ENCODE results near the gene PPP1R18. TPM values are rescaled to one million over a fixed set of nuclear protein-coding genes. Genes with fewer than 3 reads are reported as not detected.
A peak's percentile ranks its signal among the peaks of the same experiment; 100 is the strongest.

Gene PPP1R18
- total and polyA plus RNA-seq, 9 of the 15 experiments (the other 6 are each of a cell fraction or from before 2014, with no cell fraction given) = 12.0 to 99.2 (median 42.6) TPM

GRCh38 chr6:30684386-30685156, 1.9 kb downstream of the PPP1R18 start:
- 7% methylated on average over 17 of the region's 21 CpGs for WGBS (ENCODE audit: insufficient coverage, low coverage, missing lambda C conversion rate)
- Histone ChIP-seq H4K20me1 (replicated peaks; ENCODE audit: control insufficient read depth, insufficient read depth, low read length) (no peaks in the 10 kb centered on the region; the same call in 1 of the 2 replicates), H3K4me3 (peak overlapping the region; percentile 81), H3K27me3 (ENCODE audit: control insufficient read depth in 2 of 2, insufficient read depth in 2 of 2, low read length in 2 of 2) (no peaks in the 10 kb centered on the region), H3K9me3 (replicated peaks; ENCODE audit: control insufficient read depth, insufficient read depth, low read depth, low read length) (no peaks in the 10 kb centered on the region), H3K9ac (ENCODE audit: insufficient read depth in 1 of 2, low read depth in 2 of 2, low read length in 2 of 2) (peak overlapping the region; percentile 84 to 95), H3K79me2 (ENCODE audit: control insufficient read depth, insufficient read depth, low read length) (peaks cover 95% of the 10 kb centered on the region), H3K27ac (ENCODE audit: extremely low read depth, low read depth, low read length) (peak overlapping the region; percentile 88), H2AFZ (ENCODE audit: low read depth, low read length) (peak overlapping the region; percentile 35), H3K4me2 (ENCODE audit: insufficient read depth, low read length) (peak overlapping the region; percentile 97), H3K36me3 (ENCODE audit: control insufficient read depth, insufficient read depth, low read length) (peaks cover 25% of the 10 kb centered on the region), H3K4me1 (replicated peaks in 1 of 2; ENCODE audit: control insufficient read depth in 2 of 2, insufficient read depth in 2 of 2, low read length in 2 of 2) (peaks cover 54 to 91% of the 10 kb centered on the region in 2 experiments), H3K9me1 (ENCODE audit: control insufficient read depth, insufficient read depth, low read length) (no peaks in the 10 kb centered on the region)
- no TSS peak for BruUV-seq (replicated peaks)
- ChIA-PET CTCF (ENCODE audit: low intra/inter-chr PET ratio) (interaction anchor here (0.6 to 1.5 kb wide), 2 partner anchors 38 to 201 kb away, joined by 3 to 4 read pairs; no protein-coding TSS in a partner anchor), POLR2A (interaction anchor here (0.6 to 7.0 kb wide), 10 partner anchors 9 to 474 kb away, joined by 3 to 118 read pairs (median 3); partner anchors contain the start of genes MDC1, TCF19 and TUBB)
- intact Hi-C loops (cut with micrococcal nuclease) (loop anchor here (5.0 to 10.0 kb wide), 2 partner anchors 130 to 403 kb away; no protein-coding TSS in a partner anchor), in situ Hi-C loops (cut with MboI) (no loop called here)
- ATAC-seq (peak; percentile 21), FAIRE-seq (no peak), DNase-seq (ENCODE audit: extremely low read depth in 1 of 4, low spot score in 3 of 4) (peak; percentile 54 to 84 (median 66))
- TF ChIP-seq ZNF347 (CRISPR knock-in tag; IDR thresholded peaks at IDR 0.05; ENCODE audit: low read depth) = no peak
- no peak for TF ChIP-seq RAD51 (IDR thresholded peaks at IDR 0.05; ENCODE audit: borderline replicate concordance, low read depth)
- peak; percentile 20 for TF ChIP-seq RBBP5 (IDR thresholded peaks at IDR 0.05; ENCODE audit: borderline replicate concordance, insufficient read depth, low read length, poor library complexity, severe bottlenecking)
- peak in 1 of 2 experiments; percentile 46; a peak in 1 of 4 replicates for TF ChIP-seq TEAD1 (CRISPR knock-in tag; IDR thresholded peaks at IDR 0.05)
- 0 out of 2 replicates have a peak, but pooled peaks have one; percentile 9 for TF ChIP-seq ETS1 (conservative IDR thresholded peaks at IDR 0.05; ENCODE audit: control insufficient read depth, low read depth, low read length)
- peak; percentile 8 for TF ChIP-seq KDM5B (IDR thresholded peaks at IDR 0.05; ENCODE audit: insufficient replicate concordance, low read depth, low read length)
- no peak; the same call in 1 of the 2 replicates for TF ChIP-seq ETV5 (CRISPR knock-in tag; IDR thresholded peaks at IDR 0.05; ENCODE audit: low read depth)
- TF ChIP-seq FOSL1 (tag; conservative IDR thresholded peaks at IDR 0.05) = no peak
- TF ChIP-seq HMBOX1 (IDR thresholded peaks at IDR 0.05) = no peak
- no peak for TF ChIP-seq ASH1L (IDR thresholded peaks at IDR 0.05; ENCODE audit: borderline replicate concordance, low read depth, partially characterized antibody)
- 0 out of 4 replicates have a peak, but pooled peaks of 1 of the 2 experiments have one; percentile 6 for TF ChIP-seq SRF (CRISPR knock-in tag; IDR thresholded peaks at IDR 0.05)
- no peak for TF ChIP-seq PHTF2 (CRISPR knock-in tag; IDR thresholded peaks at IDR 0.05)
- TF ChIP-seq GABPA (tag; conservative IDR thresholded peaks at IDR 0.05; ENCODE audit: low read depth) = 0 out of 2 replicates have a peak, but pooled peaks have one; percentile 25
- TF ChIP-seq MLLT1 (IDR thresholded peaks at IDR 0.05) = no peak; a peak in 1 of 4 replicates
- TF ChIP-seq ZNF143 (CRISPR knock-in tag; IDR thresholded peaks at IDR 0.05) = no peak
- TF ChIP-seq FOXM1 (IDR thresholded peaks at IDR 0.05; ENCODE audit: low read depth) = no peak
- TF ChIP-seq FOXM1 (CRISPR knock-in tag; IDR thresholded peaks at IDR 0.05; ENCODE audit: low read depth) = 0 out of 2 replicates have a peak, but pooled peaks have one; percentile 65
